ENCODE measurements around the gene PHAX.
"Not testable (repeated sequence)": the region's sequence is repeated elsewhere in the genome, so short reads cannot be mapped to it uniquely, and the experiment has no call there.

The PHAX gene

GRCh38 chr5:126603402-126603991 is 2.8 kb downstream of the PHAX start:
- DNase-seq (ENCODE audit: low read depth in 2 of 2), result no peak

GRCh38 chr5:126605525-126605924 is 4.8 kb downstream of the PHAX start:
- no peak for DNase-seq (ENCODE audit: low read depth in 2 of 2)

GRCh38 chr5:126610160-126610559 is 9.4 kb downstream of the PHAX start:
- DNase-seq (ENCODE audit: low read depth in 2 of 2), result no peak

GRCh38 chr5:126610616-126611015 is 9.9 kb downstream of the PHAX start:
- no peak for DNase-seq (ENCODE audit: low read depth in 2 of 2)

GRCh38 chr5:126613941-126614592 is 13.3 kb downstream of the PHAX start:
- DNase-seq (ENCODE audit: low read depth in 2 of 2), result no peak

- no peak for DNase-seq (ENCODE audit: low read depth in 2 of 2)
These were observed 14.5 kb downstream of the PHAX start for GRCh38 chr5:126615286-126615685.

- DNase-seq (ENCODE audit: low read depth in 2 of 2), result not testable (repeated sequence)
These were observed 16.9 kb downstream of the PHAX start for GRCh38 chr5:126617603-126618002.

- DNase-seq (ENCODE audit: low read depth in 2 of 2), result no peak
These were observed 19.0 kb downstream of the PHAX start for GRCh38 chr5:126619781-126620180.

- no peak for DNase-seq (ENCODE audit: low read depth in 2 of 2)
These were observed 23.8 kb downstream of the PHAX start for GRCh38 chr5:126624534-126624933.

GRCh38 chr5:126628102-126628501 is 27.4 kb downstream of the PHAX start:
- DNase-seq (ENCODE audit: low read depth in 2 of 2), result no peak

GRCh38 chr5:126631920-126632319 is 31.2 kb downstream of the PHAX start:
- no peak for DNase-seq (ENCODE audit: low read depth in 2 of 2)

GRCh38 chr5:126633552-126633951 is 32.8 kb downstream of the PHAX start:
- no peak for DNase-seq (ENCODE audit: low read depth in 2 of 2)

- no peak for DNase-seq (ENCODE audit: low read depth in 2 of 2)
These were observed 34.8 kb downstream of the PHAX start for GRCh38 chr5:126635585-126635984.

- DNase-seq (ENCODE audit: low read depth in 2 of 2), result no peak
These were observed 36.2 kb downstream of the PHAX start for GRCh38 chr5:126636956-126637355.

- no peak for DNase-seq (ENCODE audit: low read depth in 2 of 2)
These were observed 40.1 kb downstream of the PHAX start for GRCh38 chr5:126640866-126641265.

GRCh38 chr5:126641387-126641786 is 40.6 kb downstream of the PHAX start:
- DNase-seq (ENCODE audit: low read depth in 2 of 2), result no peak

GRCh38 chr5:126645132-126645531 is 44.4 kb downstream of the PHAX start:
- no peak for DNase-seq (ENCODE audit: low read depth in 2 of 2)

GRCh38 chr5:126647071-126647470 is 46.3 kb downstream of the PHAX start:
- no peak for DNase-seq (ENCODE audit: low read depth in 2 of 2)

GRCh38 chr5:126648471-126648870 is 47.7 kb downstream of the PHAX start:
- DNase-seq (ENCODE audit: low read depth in 2 of 2), result no peak

GRCh38 chr5:126649057-126649456 is 48.3 kb downstream of the PHAX start:
- not testable (repeated sequence) for DNase-seq (ENCODE audit: low read depth in 2 of 2)

GRCh38 chr5:126649709-126650108 is 49.0 kb downstream of the PHAX start:
- not testable (repeated sequence) for DNase-seq (ENCODE audit: low read depth in 2 of 2)

GRCh38 chr5:126650463-126650862 is 49.7 kb downstream of the PHAX start:
- DNase-seq (ENCODE audit: low read depth in 2 of 2), result no peak

- no peak for DNase-seq (ENCODE audit: low read depth in 2 of 2)
These were observed 50.3 kb downstream of the PHAX start for GRCh38 chr5:126651013-126651577.
